K562 (cell line): Measurements from ENCODE around the gene PYGO2. TPM values are rescaled to one million over a fixed set of nuclear protein-coding genes. Genes with fewer than 3 reads are reported as not detected.

Experiments used
- BDP1 ChIP-seq: IDR thresholded peaks from 3 replicates; pipeline ENCODE4 v1.6.1; 2011; ENCODE audit not compliant: insufficient read length, insufficient read depth
- CEBPB ChIP-seq: fragments of 450-650 bp; IDR thresholded peaks from 2 replicates; pipeline ENCODE4 v1.6.1; 2016; ENCODE audit warnings: missing genetic modification characterization, missing compliant biosample characterization
- CSDE1 ChIP-seq, 2 experiments: fragments of 450-650 bp; IDR thresholded peaks; 2 replicates each; pipeline ENCODE4 v1.6.1; 2016; ENCODE audit warnings: mild to moderate bottlenecking in 1 of 2
- HMG20A ChIP-seq: fragments of 450-650 bp; formaldehyde crosslinking; conservative IDR thresholded peaks from 2 replicates; pipeline ENCODE4 v1.4.0; 2020; ENCODE audit warnings: mild to moderate bottlenecking, mixed read lengths
- HNRNPH1 ChIP-seq: fragments of 200-400 bp; formaldehyde crosslinking; optimal IDR thresholded peaks from 2 replicates; pipeline ENCODE3; 2017; ENCODE audit warnings: low read depth, mild to moderate bottlenecking, low read length, moderate library complexity
- MEF2A ChIP-seq: IDR thresholded peaks from 2 replicates; pipeline ENCODE4 v1.6.1; 2011; ENCODE audit warnings: low read depth, mild to moderate bottlenecking, low read length, moderate library complexity; ENCODE audit not compliant: control insufficient read depth
- MIER1 ChIP-seq: fragments of 450-650 bp; IDR thresholded peaks from 2 replicates; pipeline ENCODE4 v1.6.1; 2016; ENCODE audit warnings: antibody characterized with exemption, mild to moderate bottlenecking, low read depth
- MYNN ChIP-seq, 2 experiments: sonication (generic); formaldehyde crosslinking in 1 of 2; IDR thresholded peaks; 2 replicates each; pipeline versions ENCODE4 v1.5.0 to v1.6.1; 2016 to 2020; ENCODE audit warnings: antibody characterized with exemption in 1 of 2, missing genetic modification reagents in 1 of 2
- NONO ChIP-seq, 2 experiments: fragments of 200-400 bp in 1 of 2; fragments of 450-650 bp in 1 of 2; formaldehyde crosslinking in 1 of 2; IDR thresholded peaks; 2 replicates each; pipeline ENCODE4 v1.6.1; 2017; ENCODE audit warnings: low read depth in 2 of 2, mild to moderate bottlenecking in 2 of 2, moderate library complexity in 2 of 2, low read length in 1 of 2
- PTTG1 ChIP-seq: fragments of 450-650 bp; IDR thresholded peaks from 2 replicates; pipeline ENCODE4 v1.6.1; 2016; ENCODE audit warnings: low read depth, mild to moderate bottlenecking, missing genetic modification characterization, missing compliant biosample characterization
- ZNF764 ChIP-seq: fragments of 250-450 bp; sonication (Bioruptor Pico); IDR thresholded peaks from 2 replicates; pipeline ENCODE4 v1.4.0; 2020; ENCODE audit warnings: low read depth, mild to moderate bottlenecking, moderate library complexity
- polyA plus RNA-seq, 8 experiments: library from polyadenylated mRNA; depleted of rRNA in 4 of 8; stranded (reverse) in 5 of 8; unstranded in 3 of 8; fragments of >200 nt; fragmentation: Nextera tagmentation in 2 of 8; fragmentation: Illumina TruSeq in 1 of 8; extraction: Ambion mirVana in 2 of 8; extraction: Trizol in 1 of 8; gene quantifications; 2 replicates each; pipeline versions ENCODE4 v1.2.1 to v1.2.3, GENCODE V29; 2011 to 2014; ENCODE audit warnings: inconsistent platforms in 1 of 8, missing spikeins in 1 of 8
- total RNA-seq, 7 experiments: library from RNA; depleted of rRNA in 6 of 7; stranded (reverse); fragments of >200 nt in 6 of 7; fragmentation: Illumina TruSeq in 2 of 7; extraction: Trizol in 2 of 7; gene quantifications; 2 replicates each; pipeline versions ENCODE4 v1.2.1 to v1.2.3, GENCODE V29; 2011 to 2021; ENCODE audit warnings: low replicate concordance in 1 of 7
- TF ChIP-seq, protein P1 (sequence below): fragments of 450-650 bp; IDR thresholded peaks from 2 replicates; pipeline ENCODE4 v1.6.1; 2017; ENCODE audit warnings: mild to moderate bottlenecking, moderate library complexity
- TF ChIP-seq, protein P2 (sequence below), 2 experiments: fragments of 450-650 bp in 1 of 2; sonication (generic) in 1 of 2; formaldehyde crosslinking in 1 of 2; IDR thresholded peaks in 1 of 2; conservative IDR thresholded peaks in 1 of 2; 2 replicates each; pipeline versions ENCODE4 v1.6.1 to v1.8.1; 2016 to 2023; ENCODE audit warnings: mild to moderate bottlenecking in 2 of 2, moderate library complexity in 2 of 2, inconsistent platforms in 1 of 2, missing genetic modification reagents in 1 of 2
- TF ChIP-seq, protein P3 (sequence below): IDR thresholded peaks from 2 replicates; pipeline ENCODE4 v1.6.1; 2016; ENCODE audit warnings: missing genetic modification characterization, missing compliant biosample characterization
- TF ChIP-seq, protein P4 (sequence below), 2 experiments: fragments of 450-650 bp; conservative IDR thresholded peaks; 2 replicates each; pipeline ENCODE4 v1.6.1; 2017; ENCODE audit warnings: mild to moderate bottlenecking in 2 of 2, moderate library complexity in 2 of 2

The PYGO2 gene
- total and polyA plus RNA-seq, 9 of the 15 experiments (the other 6 are each of a cell fraction or from before 2014, with no cell fraction given) = 8.3 to 36.2 (median 18.2) TPM

DNA sequence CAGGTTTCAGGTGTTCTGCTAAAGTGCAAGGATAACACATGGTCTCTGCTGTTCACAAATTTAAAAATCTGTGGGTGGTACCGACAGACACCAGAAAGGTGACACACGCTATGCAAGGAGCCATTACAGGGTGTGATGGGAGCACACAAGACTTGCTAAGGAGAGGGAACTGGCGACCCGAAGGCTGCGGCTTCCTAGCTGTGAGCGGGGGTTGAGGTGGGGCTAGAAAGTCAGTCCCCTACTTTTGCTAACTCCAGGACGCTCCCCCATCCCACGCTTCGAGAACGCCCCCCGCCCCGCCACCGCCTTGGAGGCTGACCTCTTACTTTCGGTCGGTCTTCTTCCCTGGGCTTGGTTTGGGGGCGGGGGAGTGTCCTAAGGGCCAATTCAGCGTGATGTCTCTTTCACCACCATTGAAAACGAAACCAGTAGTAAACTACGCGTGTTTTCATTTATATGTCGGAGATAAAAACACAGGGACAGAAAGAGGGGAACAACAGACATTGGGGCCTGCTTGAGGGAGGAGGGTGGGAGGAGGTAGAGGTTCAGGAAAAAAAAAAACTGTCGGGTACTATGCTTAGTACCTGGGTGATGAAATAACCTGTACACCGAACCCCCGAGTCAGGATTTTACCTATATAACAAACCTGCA is 14.0 kb upstream of the PYGO2 start (continued):
- TF ChIP-seq MIER1 (0 out of 2 replicates have a peak, but pooled peaks have one; percentile 54), BDP1 (no peak), CEBPB (tag) (peak; percentile 36; the same call in 1 of the 2 replicates), CSDE1 (IDR thresholded peaks at IDR 0.05) (no peak), PTTG1 (tag) (no peak), ZNF764 (CRISPR knock-in tag) (no peak), HMG20A (CRISPR knock-in tag) (no peak), HNRNPH1 (no peak), NONO (IDR thresholded peaks at IDR 0.05; ENCODE audit: low read depth in 2 of 2, low read length in 1 of 2) (0 out of 4 replicates have a peak, but pooled peaks of 1 of the 2 experiments have one; percentile 10), MYNN (IDR thresholded peaks at IDR 0.05) (0 out of 2 replicates have a peak, but pooled peaks have one; percentile 6), MYNN (CRISPR knock-in tag; IDR thresholded peaks at IDR 0.05) (no peak), MEF2A (no peak)
- TF ChIP-seq, protein P1, sequence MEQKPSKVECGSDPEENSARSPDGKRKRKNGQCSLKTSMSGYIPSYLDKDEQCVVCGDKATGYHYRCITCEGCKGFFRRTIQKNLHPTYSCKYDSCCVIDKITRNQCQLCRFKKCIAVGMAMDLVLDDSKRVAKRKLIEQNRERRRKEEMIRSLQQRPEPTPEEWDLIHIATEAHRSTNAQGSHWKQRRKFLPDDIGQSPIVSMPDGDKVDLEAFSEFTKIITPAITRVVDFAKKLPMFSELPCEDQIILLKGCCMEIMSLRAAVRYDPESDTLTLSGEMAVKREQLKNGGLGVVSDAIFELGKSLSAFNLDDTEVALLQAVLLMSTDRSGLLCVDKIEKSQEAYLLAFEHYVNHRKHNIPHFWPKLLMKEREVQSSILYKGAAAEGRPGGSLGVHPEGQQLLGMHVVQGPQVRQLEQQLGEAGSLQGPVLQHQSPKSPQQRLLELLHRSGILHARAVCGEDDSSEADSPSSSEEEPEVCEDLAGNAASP = no peak
- TF ChIP-seq, protein P2, sequence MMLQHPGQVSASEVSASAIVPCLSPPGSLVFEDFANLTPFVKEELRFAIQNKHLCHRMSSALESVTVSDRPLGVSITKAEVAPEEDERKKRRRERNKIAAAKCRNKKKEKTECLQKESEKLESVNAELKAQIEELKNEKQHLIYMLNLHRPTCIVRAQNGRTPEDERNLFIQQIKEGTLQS (IDR thresholded peaks at IDR 0.05) = peak; percentile 64; the same call in 1 of the 2 replicates
- TF ChIP-seq, protein P2 (CRISPR knock-in tag; conservative IDR thresholded peaks at IDR 0.05) = no peak
- TF ChIP-seq, protein P3, sequence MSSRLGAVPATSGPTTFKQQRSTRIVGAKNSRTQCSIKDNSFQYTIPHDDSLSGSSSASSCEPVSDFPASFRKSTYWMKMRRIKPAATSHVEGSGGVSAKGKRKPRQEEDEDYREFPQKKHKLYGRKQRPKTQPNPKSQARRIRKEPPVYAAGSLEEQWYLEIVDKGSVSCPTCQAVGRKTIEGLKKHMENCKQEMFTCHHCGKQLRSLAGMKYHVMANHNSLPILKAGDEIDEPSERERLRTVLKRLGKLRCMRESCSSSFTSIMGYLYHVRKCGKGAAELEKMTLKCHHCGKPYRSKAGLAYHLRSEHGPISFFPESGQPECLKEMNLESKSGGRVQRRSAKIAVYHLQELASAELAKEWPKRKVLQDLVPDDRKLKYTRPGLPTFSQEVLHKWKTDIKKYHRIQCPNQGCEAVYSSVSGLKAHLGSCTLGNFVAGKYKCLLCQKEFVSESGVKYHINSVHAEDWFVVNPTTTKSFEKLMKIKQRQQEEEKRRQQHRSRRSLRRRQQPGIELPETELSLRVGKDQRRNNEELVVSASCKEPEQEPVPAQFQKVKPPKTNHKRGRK = no peak
- TF ChIP-seq, protein P4, sequence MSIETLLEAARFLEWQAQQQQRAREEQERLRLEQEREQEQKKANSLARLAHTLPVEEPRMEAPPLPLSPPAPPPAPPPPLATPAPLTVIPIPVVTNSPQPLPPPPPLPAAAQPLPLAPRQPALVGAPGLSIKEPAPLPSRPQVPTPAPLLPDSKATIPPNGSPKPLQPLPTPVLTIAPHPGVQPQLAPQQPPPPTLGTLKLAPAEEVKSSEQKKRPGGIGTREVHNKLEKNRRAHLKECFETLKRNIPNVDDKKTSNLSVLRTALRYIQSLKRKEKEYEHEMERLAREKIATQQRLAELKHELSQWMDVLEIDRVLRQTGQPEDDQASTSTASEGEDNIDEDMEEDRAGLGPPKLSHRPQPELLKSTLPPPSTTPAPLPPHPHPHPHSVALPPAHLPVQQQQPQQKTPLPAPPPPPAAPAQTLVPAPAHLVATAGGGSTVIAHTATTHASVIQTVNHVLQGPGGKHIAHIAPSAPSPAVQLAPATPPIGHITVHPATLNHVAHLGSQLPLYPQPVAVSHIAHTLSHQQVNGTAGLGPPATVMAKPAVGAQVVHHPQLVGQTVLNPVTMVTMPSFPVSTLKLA (conservative IDR thresholded peaks at IDR 0.05) = 0 out of 4 replicates have a peak, but pooled peaks of 1 of the 2 experiments have one; percentile 14
